Measurements from ENCODE around the gene CHMP6.

DNA sequence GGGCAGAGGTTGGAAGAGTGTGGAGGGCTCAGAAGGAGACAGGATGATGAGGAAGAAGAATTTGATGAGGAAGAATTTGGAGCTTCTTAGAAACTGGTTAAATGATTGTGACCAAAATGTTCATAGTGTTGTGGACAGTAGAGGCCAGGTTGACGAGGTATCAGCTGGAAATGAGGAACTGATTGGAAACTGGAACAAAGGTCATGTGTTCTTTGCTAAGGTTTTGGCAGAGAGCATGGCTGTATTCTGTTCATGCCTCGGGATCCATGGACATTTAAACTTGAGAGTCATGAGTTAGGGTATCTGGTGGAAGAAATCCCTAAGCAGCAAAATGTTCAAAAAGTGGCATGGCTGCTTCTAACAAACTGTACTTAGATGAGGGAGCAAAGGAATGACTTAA is 19.3 kb downstream of the CHMP6 start:
- no peak for TF ChIP-seq POLR2A (IDR thresholded peaks at IDR 0.05; ENCODE audit: extremely low read depth, insufficient read length)
- TF ChIP-seq, protein P1, sequence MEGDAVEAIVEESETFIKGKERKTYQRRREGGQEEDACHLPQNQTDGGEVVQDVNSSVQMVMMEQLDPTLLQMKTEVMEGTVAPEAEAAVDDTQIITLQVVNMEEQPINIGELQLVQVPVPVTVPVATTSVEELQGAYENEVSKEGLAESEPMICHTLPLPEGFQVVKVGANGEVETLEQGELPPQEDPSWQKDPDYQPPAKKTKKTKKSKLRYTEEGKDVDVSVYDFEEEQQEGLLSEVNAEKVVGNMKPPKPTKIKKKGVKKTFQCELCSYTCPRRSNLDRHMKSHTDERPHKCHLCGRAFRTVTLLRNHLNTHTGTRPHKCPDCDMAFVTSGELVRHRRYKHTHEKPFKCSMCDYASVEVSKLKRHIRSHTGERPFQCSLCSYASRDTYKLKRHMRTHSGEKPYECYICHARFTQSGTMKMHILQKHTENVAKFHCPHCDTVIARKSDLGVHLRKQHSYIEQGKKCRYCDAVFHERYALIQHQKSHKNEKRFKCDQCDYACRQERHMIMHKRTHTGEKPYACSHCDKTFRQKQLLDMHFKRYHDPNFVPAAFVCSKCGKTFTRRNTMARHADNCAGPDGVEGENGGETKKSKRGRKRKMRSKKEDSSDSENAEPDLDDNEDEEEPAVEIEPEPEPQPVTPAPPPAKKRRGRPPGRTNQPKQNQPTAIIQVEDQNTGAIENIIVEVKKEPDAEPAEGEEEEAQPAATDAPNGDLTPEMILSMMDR (IDR thresholded peaks at IDR 0.05; ENCODE audit: low read depth, low read length) = no peak

Data from NB4 (cell line).